Activated CD8-positive, alpha-beta memory T cell treated with anti-CD3 and anti-CD28 coated beads, Interleukin-2, amount 50 U/mL, for 24 hours (primary cell): ENCODE data around the gene SETD9.

Experiments used
- DNase-seq: peaks from one replicate; pipeline ENCODE4 v3.0.0-alpha.2; 2020; ENCODE audit errors: extremely low read depth

The SETD9 gene

GRCh38 chr5:56938858-56939257, 29.5 kb downstream of the SETD9 start:
- no peak for DNase-seq

- DNase-seq = no peak
Measured at GRCh38 chr5:56941981-56942380, 32.6 kb downstream of the SETD9 start.

GRCh38 chr5:56947052-56947451, 37.7 kb downstream of the SETD9 start:
- no peak for DNase-seq

GRCh38 chr5:56950626-56951125, 41.3 kb downstream of the SETD9 start:
- DNase-seq = no peak

- DNase-seq = no peak
Measured at GRCh38 chr5:56951126-56951945, 41.9 kb downstream of the SETD9 start.

GRCh38 chr5:56951946-56952691, 42.7 kb downstream of the SETD9 start, which contains the start of gene MIER3:
Gene MIER3 (minus strand): TSS chr5:56952123. CDS start chr5:56952102, 21 bp downstream.
- peak; percentile 44 for DNase-seq

GRCh38 chr5:56954262-56954661, 44.9 kb downstream of the SETD9 start:
- DNase-seq = no peak

GRCh38 chr5:56958595-56958994, 49.2 kb downstream of the SETD9 start:
- no peak for DNase-seq

- DNase-seq = no peak
Measured at GRCh38 chr5:56959326-56959725, 49.9 kb downstream of the SETD9 start.

GRCh38 chr5:56961746-56962145, 52.4 kb downstream of the SETD9 start:
- no peak for DNase-seq

GRCh38 chr5:56962286-56962685, 52.9 kb downstream of the SETD9 start:
- DNase-seq = no peak

GRCh38 chr5:56963246-56963645, 53.9 kb downstream of the SETD9 start:
- no peak for DNase-seq

- DNase-seq = no peak
Measured at GRCh38 chr5:56964173-56964572, 54.8 kb downstream of the SETD9 start.
